ENCODE data around the gene MAB21L4. TPM values are rescaled to one million over a fixed set of nuclear protein-coding genes. Genes with fewer than 3 reads are reported as not detected.
"Not testable (repeated sequence)": the region's sequence is repeated elsewhere in the genome, so short reads cannot be mapped to it uniquely, and the experiment has no call there.

MAB21L4 gene
- total RNA-seq, 2 experiments from 2014 or later = not detected

DNA sequence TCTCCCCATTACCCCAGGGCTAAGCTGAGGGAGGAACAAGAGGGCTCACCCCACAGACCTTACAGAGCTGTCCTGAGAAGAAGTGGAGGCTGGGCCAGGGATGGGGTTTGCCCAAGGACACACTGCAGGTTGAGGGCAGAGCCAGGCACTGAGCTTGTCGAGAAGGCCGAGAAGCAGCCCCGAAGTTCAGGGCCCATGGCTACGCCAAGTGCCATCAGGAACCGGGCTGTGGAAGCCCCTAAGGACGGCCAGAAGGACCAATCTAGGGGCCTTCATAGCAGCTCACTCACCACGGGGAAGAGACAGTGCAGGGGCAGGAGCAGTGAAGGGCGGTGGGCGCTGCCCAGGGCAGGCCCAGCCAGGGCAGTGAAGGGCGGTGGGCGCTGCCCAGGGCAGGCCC is 45.9 kb downstream of the MAB21L4 start:
- no peak for DNase-seq
- ChIA-PET POLR2A (no interaction called here), CTCF (no interaction called here)
- no peaks in the 10 kb centered on the region for H3K36me3 Mint-ChIP-seq (ENCODE audit: low read depth)
- no peaks in the 10 kb centered on the region for H3K4me1 Mint-ChIP-seq
- peaks cover 9% of the 10 kb centered on the region for H3K9me3 Mint-ChIP-seq
- no peak overlapping the region for H3K27ac Mint-ChIP-seq
- no peak overlapping the region for H3K4me3 Mint-ChIP-seq
- peaks cover 2% of the 10 kb centered on the region for H3K27me3 Mint-ChIP-seq

GRCh38 chr2:240848900-240849680 is 46.9 kb downstream of the MAB21L4 start:
- no peak overlapping the region for H3K27ac Mint-ChIP-seq
- peaks cover 8% of the 10 kb centered on the region for H3K9me3 Mint-ChIP-seq
- ChIA-PET POLR2A (no interaction called here), CTCF (no interaction called here)
- no peak overlapping the region for H3K4me3 Mint-ChIP-seq
- peaks cover 5% of the 10 kb centered on the region for H3K27me3 Mint-ChIP-seq
- DNase-seq = no peak
- no peaks in the 10 kb centered on the region for H3K36me3 Mint-ChIP-seq (ENCODE audit: low read depth)
- H3K4me1 Mint-ChIP-seq = no peaks in the 10 kb centered on the region

DNA sequence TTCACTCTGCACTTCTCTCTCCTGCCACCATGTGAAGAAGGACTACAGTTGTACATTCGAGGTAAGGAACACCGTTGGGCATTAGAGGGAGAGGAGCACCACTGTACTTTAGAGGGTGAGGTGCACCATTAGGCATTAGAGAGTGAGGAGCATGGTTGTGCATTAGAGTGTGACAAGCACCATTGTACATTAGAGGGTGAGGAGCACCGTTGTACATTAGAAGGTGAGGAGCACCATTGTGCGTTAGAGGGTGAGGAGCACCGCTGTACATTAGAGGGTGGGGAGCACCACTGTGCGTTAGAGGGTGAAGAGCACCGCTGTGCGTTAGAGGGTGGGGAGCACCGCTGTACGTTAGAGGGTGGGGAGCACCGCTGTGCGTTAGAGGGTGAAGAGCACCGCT is 48.1 kb downstream of the MAB21L4 start:
- H3K27me3 Mint-ChIP-seq = peaks cover 11% of the 10 kb centered on the region
- no peaks in the 10 kb centered on the region for H3K36me3 Mint-ChIP-seq (ENCODE audit: low read depth)
- POLR2A ChIA-PET = no interaction called here
- no peaks in the 10 kb centered on the region for H3K4me1 Mint-ChIP-seq
- H3K9me3 Mint-ChIP-seq = peaks cover 7% of the 10 kb centered on the region
- no peak overlapping the region for H3K4me3 Mint-ChIP-seq
- H3K27ac Mint-ChIP-seq = no peak overlapping the region
- no peak for DNase-seq
- CTCF ChIA-PET = no interaction called here

DNA sequence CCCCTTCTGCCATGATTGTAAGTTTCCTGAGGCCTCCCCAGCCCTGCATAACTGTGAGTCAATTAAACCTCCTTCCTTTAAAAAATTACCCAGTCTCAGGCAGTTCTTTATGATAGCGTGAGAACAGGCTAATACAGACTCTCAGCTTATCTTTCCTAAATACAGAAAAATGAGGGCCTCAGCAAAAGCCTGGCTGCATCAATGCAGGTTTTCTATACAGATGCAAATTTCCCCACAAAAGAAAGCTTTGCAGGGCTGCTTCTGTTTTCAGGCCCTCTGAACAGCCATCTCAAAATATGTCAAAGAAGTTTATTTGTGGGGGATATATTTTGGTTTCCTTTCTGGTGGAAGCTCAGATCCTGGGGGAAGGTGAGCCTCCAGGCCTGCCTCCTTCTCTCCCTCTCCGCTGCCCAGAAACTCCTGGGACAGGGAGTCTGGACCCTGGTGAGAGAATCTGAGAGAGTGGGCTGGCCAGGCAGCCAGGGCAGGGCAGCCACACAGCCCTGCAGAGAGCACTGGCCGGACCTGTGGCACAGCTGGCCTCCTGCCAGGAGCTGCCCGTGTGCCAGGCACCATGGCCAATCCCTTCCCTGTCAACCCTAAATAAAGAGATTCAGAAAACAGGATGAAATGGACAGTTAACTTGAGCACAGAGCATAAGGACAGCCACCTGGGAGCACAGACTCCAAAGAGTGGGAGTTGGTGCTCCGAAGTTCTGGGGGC is 48.9 kb downstream of the MAB21L4 start:
- no peak for DNase-seq
- ChIA-PET CTCF (interaction anchor here (1.0 kb wide), 1 partner anchor 333 kb away, joined by 3 read pairs; no protein-coding TSS in a partner anchor), POLR2A (no interaction called here)
- no peak overlapping the region for H3K27ac Mint-ChIP-seq
- no peaks in the 10 kb centered on the region for H3K36me3 Mint-ChIP-seq (ENCODE audit: low read depth)
- H3K9me3 Mint-ChIP-seq = peaks cover 7% of the 10 kb centered on the region
- H3K27me3 Mint-ChIP-seq = peaks cover 11% of the 10 kb centered on the region
- no peak overlapping the region for H3K4me3 Mint-ChIP-seq
- no peaks in the 10 kb centered on the region for H3K4me1 Mint-ChIP-seq

- H3K4me3 Mint-ChIP-seq; H3K36me3 Mint-ChIP-seq (ENCODE audit: low read depth); H3K4me1 Mint-ChIP-seq; H3K27ac Mint-ChIP-seq; H3K9me3 Mint-ChIP-seq; POLR2A ChIA-PET; CTCF ChIA-PET; DNase-seq: not testable (repeated sequence)
- H3K27me3 Mint-ChIP-seq = peaks cover 11% of the 10 kb centered on the region
Observed at GRCh38 chr2:240846309-240846708, 49.6 kb downstream of the MAB21L4 start.

DNA sequence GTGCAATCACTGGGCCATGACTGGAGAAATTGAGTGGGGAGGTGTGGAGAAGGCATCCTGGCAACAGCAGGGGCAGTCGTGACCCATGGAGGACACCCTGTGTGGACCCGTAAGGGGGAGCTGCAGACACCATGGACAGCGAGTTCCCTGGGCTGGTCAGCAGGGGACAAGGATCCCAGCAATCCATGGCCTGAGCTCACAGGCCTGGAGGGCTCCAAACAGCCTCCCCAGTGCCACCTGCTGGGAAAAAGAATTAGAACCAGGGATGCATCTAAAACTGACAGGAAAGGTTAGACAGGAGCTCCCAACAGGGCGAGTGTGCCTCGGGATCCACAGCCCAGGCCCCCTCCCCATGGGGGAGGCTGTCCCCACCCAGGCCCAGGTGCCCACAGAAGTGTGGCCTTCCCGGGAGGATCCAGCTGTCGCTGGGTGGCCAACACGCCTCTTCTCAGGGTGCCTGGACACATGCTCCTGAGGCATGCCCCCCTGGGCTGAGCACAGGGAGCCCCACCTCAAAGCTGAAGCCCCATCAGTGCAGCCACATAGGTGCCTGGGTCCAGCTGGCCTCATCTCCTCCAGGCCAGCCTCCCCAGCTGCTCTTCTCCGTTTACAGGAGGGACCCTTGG is 55.4 kb downstream of the MAB21L4 start:
- peak; percentile 25 for DNase-seq
- Mint-ChIP-seq H3K27ac (no peak overlapping the region), H3K27me3 (peaks cover 15% of the 10 kb centered on the region), H3K36me3 (ENCODE audit: low read depth) (no peaks in the 10 kb centered on the region), H3K9me3 (peaks cover 4% of the 10 kb centered on the region), H3K4me3 (no peak overlapping the region), H3K4me1 (no peaks in the 10 kb centered on the region)
- POLR2A ChIA-PET = no interaction called here
- CTCF ChIA-PET = interaction anchor here (0.9 to 1.8 kb wide), 4 partner anchors 11 to 326 kb away, joined by 5 to 11 read pairs (median 6); partner anchors contain the start of gene CAPN10

DNA sequence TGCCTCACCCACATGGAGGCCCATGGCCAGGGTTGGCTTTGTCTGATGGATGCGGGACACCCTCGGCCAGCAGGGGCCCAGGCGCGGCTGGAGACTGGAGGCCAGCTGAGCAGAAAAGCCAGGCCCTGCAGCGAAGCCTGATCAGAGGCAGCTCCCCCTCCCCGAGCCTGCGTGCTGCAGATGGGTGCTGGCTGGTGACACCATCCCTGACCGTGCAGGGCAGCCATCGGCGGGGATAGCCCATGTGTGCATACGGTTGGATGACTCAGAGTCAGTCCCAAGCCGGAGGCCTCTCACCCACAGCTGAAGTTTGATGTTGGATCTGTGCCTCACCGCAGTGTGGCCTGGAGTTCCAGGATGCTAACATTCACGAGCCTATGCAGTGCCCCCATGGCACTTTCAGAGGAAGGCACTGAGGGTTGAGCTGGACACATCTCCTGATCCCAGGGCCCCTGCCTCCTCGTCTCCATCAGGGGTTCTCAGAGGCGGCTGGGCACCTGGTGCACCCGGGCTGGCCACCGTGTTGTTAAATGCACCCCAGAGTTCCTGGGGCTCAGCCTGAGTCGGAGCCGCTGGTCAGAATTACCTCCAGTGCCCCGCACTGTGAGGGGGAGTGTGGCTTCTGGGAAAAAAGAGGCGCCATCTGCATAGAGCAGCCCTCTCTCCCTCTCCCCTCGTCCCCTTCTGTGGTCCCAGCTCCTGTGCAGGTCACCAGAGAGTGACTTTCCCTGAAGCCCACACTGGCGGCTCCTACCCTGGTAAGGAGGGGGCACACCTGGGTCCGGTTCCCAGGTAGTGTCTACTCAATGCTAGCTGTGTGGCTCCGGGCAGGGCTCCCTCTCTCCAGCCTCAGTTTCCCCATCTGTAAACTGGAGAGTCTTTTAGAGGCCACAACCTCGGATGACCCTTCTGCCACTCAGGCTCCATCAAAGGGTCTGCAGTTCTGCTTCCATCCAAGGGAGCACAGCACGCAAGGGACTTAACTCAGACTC is 56.5 kb downstream of the MAB21L4 start:
- no peak overlapping the region for H3K27ac Mint-ChIP-seq
- POLR2A ChIA-PET = interaction anchor here (0.6 kb wide), 1 partner anchor 179 kb away, joined by 3 read pairs; no protein-coding TSS in a partner anchor
- DNase-seq = no peak
- H3K4me3 Mint-ChIP-seq = no peak overlapping the region
- no peaks in the 10 kb centered on the region for H3K36me3 Mint-ChIP-seq (ENCODE audit: low read depth)
- H3K4me1 Mint-ChIP-seq = no peaks in the 10 kb centered on the region
- no peaks in the 10 kb centered on the region for H3K9me3 Mint-ChIP-seq
- CTCF ChIA-PET = interaction anchor here (0.6 to 1.8 kb wide), 4 partner anchors 29 to 325 kb away, joined by 3 to 11 read pairs (median 6); partner anchors contain the start of gene CAPN10
- H3K27me3 Mint-ChIP-seq = peaks cover 12% of the 10 kb centered on the region

DNA sequence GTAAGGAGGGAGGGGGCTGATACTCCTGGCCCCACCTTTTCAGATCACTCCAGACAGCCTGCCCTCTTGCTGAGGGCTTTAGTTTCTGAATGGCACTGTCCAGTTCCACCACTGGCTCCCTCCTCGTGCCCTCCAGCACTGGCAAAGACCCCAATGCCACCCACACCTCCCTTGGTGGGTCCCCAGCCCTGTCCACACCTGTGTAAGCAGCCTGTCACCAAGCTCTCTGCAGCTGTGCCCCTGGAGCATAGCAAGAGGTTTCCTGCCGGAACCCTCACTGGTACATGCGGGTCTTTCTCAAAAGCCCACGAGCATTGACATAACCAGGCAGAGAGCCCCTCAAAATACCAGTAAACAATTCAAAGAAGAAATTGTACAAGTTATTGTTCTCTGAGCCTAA is 58.3 kb downstream of the MAB21L4 start:
- no peak overlapping the region for H3K27ac Mint-ChIP-seq
- CTCF ChIA-PET = no interaction called here
- DNase-seq = no peak
- H3K4me1 Mint-ChIP-seq = no peaks in the 10 kb centered on the region
- peaks cover 4% of the 10 kb centered on the region for H3K27me3 Mint-ChIP-seq
- no peaks in the 10 kb centered on the region for H3K9me3 Mint-ChIP-seq
- no peak overlapping the region for H3K4me3 Mint-ChIP-seq
- POLR2A ChIA-PET = no interaction called here
- no peaks in the 10 kb centered on the region for H3K36me3 Mint-ChIP-seq (ENCODE audit: low read depth)

DNA sequence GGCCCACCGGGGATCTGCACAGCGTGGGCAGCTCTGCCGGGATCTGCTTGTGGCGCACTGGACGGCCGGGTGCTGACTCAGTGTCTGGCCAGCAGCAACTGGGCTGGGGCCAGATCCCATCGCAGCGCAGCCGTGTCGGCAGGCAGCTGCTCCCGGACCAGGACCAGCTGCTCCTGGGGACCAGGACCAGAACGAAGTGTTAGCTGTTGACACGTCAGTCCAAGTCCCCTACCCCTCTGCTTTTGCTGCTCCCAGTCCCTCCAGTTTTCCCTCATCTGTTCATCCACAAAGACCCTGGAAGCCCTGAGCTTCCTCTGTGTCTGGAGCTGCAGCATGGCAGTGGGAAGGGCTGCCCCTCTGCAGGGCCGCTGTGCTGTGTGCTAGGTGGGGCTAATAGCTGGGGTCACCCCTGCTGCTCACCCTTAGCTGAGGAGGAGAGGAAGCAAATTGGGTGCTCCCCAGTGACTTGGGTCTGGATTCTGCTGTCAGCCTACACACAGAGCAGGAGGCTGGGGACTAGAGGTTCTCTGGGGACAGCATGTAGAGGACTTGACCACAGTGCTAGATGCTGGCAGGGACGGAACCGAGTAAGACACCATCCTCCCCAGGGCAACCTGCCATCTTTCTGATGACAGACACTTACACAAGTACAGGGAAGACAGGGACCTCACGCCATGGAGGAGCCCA is 59.0 kb downstream of the MAB21L4 start:
- peaks cover 4% of the 10 kb centered on the region for H3K27me3 Mint-ChIP-seq
- H3K4me1 Mint-ChIP-seq = peaks cover 1% of the 10 kb centered on the region
- H3K36me3 Mint-ChIP-seq (ENCODE audit: low read depth) = no peaks in the 10 kb centered on the region
- no peak for DNase-seq
- H3K27ac Mint-ChIP-seq = no peak overlapping the region
- no peak overlapping the region for H3K4me3 Mint-ChIP-seq
- ChIA-PET CTCF (no interaction called here), POLR2A (no interaction called here)
- H3K9me3 Mint-ChIP-seq = no peaks in the 10 kb centered on the region

Other genes with a start within 250 kb of the MAB21L4 start
- not detected for gene AQP12B, start 213.3 kb downstream of the MAB21L4 start, total RNA-seq
- not detected for gene AQP12A, start 204.3 kb downstream of the MAB21L4 start, total RNA-seq
- under 1 TPM; 0.58 to 0.71 TPM for gene KIF1A, start 75.9 kb downstream of the MAB21L4 start, total RNA-seq
- not detected for gene AGXT, start 27.3 kb downstream of the MAB21L4 start, total RNA-seq
- gene CROCC2, start 10.2 kb upstream of the MAB21L4 start, total RNA-seq = not detected
- gene SNED1, start 102.5 kb upstream of the MAB21L4 start, total RNA-seq = 10 to 100 TPM; 32.6 to 34.3 TPM
- gene MTERF4, start 206.1 kb upstream of the MAB21L4 start, total RNA-seq = 10 to 100 TPM; 41.5 to 45.4 TPM

Data from activated CD4-positive, alpha-beta memory T cell treated with anti-CD3 and anti-CD28 coated beads, Interleukin-2, amount 10 ng/mL, durations not matched to agents 7 days and 5 days (primary cell).